ENCODE results near the gene AIMP2.
"Not testable (repeated sequence)": the region's sequence is repeated elsewhere in the genome, so short reads cannot be mapped to it uniquely, and the experiment has no call there.

The AIMP2 gene

DNA sequence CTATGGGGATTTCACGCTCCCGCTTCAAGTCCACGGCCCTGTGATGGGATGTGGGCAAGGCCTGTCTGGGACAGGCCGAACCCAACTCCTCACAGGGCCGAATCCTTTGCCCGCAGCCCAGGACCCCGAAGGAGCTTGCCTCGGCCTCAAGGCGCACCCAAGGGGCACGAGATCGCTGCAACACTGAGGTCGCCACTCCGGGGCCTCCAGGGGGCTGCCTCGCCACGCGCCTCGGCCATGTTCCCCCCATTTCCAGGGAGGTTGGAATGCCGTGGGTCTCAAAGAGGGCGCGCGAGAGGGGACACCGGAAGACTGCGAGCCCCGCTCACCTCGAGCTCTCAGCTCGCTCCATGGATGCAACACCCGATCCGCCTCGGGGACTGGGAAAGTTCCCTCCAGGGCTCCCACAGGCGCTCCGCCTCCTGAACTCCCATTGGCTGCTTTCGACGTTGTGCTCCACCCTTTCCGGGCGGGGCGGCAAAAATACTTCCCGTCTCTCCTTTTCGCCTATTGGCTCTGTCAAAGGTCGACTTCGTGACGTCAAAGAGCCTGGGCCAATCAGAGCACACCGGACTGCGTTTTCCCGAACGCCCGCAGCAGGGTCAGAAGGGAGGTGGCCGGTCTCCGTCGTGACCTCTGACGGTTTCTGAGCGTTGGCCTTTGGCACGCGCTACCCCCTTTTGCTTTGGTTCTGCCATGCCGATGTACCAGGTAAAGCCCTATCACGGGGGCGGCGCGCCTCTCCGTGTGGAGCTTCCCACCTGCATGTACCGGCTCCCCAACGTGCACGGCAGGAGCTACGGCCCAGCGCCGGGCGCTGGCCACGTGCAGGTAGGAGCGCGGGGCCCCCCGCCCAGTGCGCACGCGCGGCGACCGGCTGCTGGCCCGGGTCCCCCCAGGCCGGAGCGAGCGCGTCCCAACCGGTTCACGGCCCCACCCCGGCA, at the start of gene AIMP2, which contains the start of gene PMS2:
Gene AIMP2 (plus strand): TSS at position 605 of the 944 bp plus-strand sequence. CDS start 92 bp downstream, at position 697.
Gene PMS2 (minus strand): TSS at position 382 of the 944 bp plus-strand sequence. CDS start 30 bp downstream, at position 352.
- peak; percentile 98 to 100 (median 100) for DNase-seq

DNA sequence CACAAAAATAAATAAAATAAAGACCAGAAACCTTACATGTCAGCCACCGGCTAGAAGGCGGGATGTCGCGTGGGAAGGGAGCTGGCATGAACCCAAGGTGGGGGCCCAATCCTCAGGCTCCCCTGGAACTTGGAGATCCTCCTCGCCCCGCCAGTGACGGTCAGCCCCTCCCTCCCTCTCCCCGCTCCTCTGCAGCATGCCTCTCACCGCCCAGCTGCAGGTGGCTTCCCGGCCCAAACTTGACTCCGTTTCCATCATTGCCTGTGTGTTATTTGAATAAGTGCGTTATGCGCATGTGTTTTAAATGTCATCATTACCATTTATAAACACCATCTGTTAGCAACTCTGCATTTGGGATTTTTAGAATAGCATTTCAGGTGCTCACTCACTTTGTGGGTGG, 45.9 kb upstream of the AIMP2 start:
- DNase-seq, result not testable (repeated sequence)

GRCh38 chr7:5963810-5964209, 45.3 kb upstream of the AIMP2 start:
- not testable (repeated sequence) for DNase-seq

GRCh38 chr7:5970347-5970911, 38.6 kb upstream of the AIMP2 start, which contains the start of gene RSPH10B:
TSS of gene RSPH10B (minus strand) at chr7:5970689. CDS start at chr7:5967116, 3,573 bp downstream.
- not testable (repeated sequence) for DNase-seq

- DNase-seq, result not testable (repeated sequence)
Measured at GRCh38 chr7:5973580-5973979, 35.5 kb upstream of the AIMP2 start.

DNA sequence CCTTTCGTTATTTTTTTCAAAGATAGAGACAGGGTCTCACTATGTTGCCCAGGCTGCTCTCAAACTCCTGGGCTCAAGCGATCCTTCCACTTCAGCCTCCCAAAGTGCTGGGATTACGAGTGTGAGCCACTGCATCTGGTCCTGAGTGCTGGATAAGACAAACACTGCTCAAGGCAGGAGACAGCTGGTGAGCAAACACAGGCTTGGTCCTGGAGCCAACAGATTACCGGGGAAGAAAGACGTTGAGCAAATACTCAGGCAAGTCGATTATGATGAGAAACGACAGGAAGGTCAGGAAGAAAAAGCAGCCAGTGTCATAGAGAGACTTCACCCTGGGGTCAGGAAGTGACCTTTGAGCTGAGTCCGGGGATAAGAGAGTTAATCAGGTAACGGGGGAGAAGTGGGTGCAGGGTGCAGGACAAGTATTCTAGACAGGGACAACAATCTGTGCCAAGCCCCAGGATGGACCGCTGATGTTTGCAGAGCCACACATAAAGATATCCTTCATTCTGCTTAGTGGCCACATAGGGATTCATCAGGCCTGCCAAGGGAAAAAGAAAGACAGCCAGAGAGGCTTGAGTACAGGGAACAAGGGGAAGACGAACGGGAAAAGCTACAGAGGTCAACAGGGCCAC, 29.3 kb upstream of the AIMP2 start:
- not testable (repeated sequence) for DNase-seq

GRCh38 chr7:5987061-5987460, 22.0 kb upstream of the AIMP2 start:
- not testable (repeated sequence) for DNase-seq

DNA sequence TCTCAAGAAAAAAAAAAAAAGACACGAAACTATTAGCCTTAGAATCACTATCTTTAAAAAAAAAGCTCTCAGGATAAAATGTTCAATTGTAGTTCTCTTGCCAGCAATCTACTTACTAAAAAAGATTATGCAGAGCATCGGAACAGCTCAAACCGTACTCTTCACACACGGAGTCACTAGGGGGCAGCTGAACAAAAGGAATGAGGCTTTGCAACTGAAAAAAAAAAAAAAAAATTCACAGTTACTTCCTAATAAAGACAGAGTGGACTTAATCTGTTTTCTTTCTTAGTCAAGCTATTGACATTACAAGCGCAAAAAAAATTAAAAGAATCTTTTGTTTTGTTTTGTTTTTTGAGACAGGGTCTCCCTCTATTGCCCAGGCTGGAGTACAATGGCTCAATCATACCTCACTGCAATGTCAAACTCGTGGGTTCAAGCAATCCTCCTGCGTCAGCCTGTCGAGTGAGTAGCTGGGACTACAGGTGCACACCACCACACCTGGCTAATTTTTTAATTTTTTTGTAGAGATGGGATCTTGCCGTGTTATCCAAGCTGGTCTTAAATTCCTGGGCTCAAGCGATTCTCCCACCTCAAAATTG, 11.8 kb upstream of the AIMP2 start:
- DNase-seq, result peak; percentile 17 to 81 (median 49)

DNA sequence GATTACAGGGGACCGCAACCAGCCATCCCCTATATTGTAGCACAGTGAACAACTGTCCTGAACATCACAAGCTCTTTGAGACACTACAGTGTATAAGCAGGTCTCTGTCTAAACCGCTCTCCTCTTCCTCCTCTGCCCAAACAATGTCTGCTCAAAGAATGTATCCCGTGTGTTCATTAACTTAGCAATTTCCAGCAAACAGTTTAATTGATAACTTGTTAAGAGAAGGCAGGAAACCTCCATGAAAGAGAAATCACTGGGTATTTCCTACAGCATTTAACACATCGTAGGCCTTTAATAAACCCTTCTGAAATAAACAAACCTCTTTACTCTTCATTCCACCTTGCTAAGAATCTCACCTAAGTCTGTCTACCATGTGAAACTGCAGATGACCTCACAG, 1.7 kb upstream of the AIMP2 start:
- DNase-seq, result no peak

GRCh38 chr7:6007835-6008590, 1.1 kb upstream of the AIMP2 start:
- DNase-seq, result not testable (repeated sequence)

DNA sequence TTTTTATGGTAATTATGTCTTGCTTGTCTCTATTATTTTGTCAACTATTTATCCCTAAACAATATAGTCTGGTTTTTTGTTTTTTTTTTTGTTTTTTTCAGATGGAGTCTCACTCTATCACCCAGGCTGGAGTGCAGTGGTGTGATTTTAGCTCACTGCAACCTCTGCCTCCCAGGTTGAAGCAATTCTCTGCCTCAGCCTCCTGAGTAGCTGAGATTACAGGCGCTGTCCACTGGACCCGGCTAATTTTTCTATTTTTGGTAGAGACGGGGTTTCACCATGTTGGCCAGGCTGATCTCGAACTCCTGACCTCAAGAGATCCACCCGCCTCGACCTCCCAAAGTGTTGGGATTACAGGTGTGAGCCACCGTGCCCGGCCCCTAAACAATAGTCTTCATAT, 1.3 kb downstream of the AIMP2 start:
- DNase-seq, result not testable (repeated sequence)

GRCh38 chr7:6011541-6011940, 2.5 kb downstream of the AIMP2 start:
- DNase-seq, result no peak

- DNase-seq, result no peak
Measured at GRCh38 chr7:6012355-6013104, 3.5 kb downstream of the AIMP2 start.

GRCh38 chr7:6015917-6016652, 7.0 kb downstream of the AIMP2 start:
- DNase-seq, result peak in 1 of 3 experiments; percentile 48

- no peak for DNase-seq
Measured at GRCh38 chr7:6016653-6016966, 7.5 kb downstream of the AIMP2 start.

DNA sequence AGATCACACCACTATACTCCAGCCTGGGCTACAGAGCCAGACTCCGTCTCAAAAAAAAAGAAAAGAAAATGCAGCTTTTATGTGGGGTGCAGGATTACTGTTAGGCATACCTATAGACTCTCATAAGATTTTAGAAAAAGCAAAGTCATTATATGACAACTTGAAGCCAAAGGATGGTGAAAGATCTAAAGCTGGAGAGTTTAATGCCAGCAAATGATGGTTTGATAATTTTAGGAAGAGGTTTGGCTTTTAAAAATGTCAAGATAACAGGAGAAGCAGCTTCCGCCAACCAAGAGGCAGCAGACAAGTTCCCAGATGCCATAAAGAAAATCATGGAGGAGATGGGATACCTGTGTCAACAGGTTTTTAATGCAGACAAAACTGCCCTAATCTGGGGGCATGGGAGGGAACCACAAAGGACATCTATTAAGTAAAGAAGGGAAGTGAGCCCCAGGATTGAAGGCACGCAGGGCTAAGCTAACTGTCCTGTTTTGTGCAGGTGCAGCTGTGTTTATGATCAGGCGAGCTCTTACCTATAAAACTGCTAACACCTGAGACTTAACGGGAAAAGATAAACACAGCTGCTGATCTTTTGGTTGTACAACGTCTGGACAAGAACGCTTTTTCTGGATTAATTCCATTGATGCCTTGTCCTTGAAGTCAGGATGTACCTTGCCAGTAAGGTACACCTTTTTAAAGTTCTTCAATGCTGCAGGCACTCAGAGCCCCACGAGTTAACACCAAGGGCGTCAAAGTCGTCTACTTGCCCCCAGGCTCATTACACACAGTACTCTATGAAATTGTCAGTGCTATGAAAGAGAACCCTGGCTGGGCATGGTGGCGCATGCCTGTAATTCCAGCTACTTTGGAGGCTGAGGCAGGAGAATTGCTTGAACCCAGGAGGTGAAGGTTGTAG, 11.6 kb downstream of the AIMP2 start:
- peak; percentile 39 to 75 (median 63) for DNase-seq

GRCh38 chr7:6022707-6023106, 13.6 kb downstream of the AIMP2 start:
- DNase-seq, result no peak

DNA sequence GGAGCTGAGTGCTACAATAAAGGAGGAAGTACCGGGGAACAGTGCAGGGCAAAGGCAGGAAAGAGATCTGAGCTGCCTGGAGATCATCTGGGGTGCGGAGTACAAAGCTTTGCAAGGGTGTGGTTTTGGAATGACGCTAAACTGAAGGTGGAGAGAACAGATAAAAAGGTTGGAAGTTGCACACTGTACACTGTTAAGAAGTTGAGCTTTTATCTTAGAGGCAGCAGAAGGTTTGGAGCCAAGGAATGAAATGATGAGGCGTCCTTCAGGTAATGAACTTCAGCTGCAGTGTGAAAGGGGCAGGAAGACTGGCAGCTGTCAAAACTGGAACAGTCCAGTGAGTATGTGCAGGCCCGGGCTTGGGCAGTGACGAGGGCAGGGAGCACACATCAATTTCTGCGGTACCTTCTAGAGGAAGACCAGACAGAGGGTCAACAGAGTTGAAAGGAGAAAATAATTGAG, 14.9 kb downstream of the AIMP2 start:
- no peak for DNase-seq
